SKM-1 treated with dmso at 0.1 percent for 144 hours (cell line): ENCODE measurements around the gene ATP1A2.

Experiments
- DNase-seq: peaks from one replicate; lab custom pipeline; 2025; ENCODE audit not compliant: unreplicated experiment; lab: John Stamatoyannopoulos, UW

Gene ATP1A2

GRCh38 chr1:160139840-160140239 is 24.3 kb downstream of the ATP1A2 start:
- no peak for DNase-seq

GRCh38 chr1:160143695-160144094 is 28.1 kb downstream of the ATP1A2 start:
- DNase-seq = peak; percentile 96

- no peak for DNase-seq
These were observed 29.4 kb downstream of the ATP1A2 start for GRCh38 chr1:160144921-160145320.

GRCh38 chr1:160146107-160146506 is 30.5 kb downstream of the ATP1A2 start:
- DNase-seq = no peak

- no peak for DNase-seq
These were observed 32.6 kb downstream of the ATP1A2 start for GRCh38 chr1:160148121-160148520.

GRCh38 chr1:160149233-160149632 is 33.7 kb downstream of the ATP1A2 start:
- DNase-seq = no peak

- DNase-seq = no peak
These were observed 34.2 kb downstream of the ATP1A2 start for GRCh38 chr1:160149716-160150115.

- no peak for DNase-seq
These were observed 35.7 kb downstream of the ATP1A2 start, which contains the start of gene ATP1A4 for GRCh38 chr1:160151303-160151702. Gene ATP1A4 (plus strand): TSS chr1:160151603. CDS start chr1:160152041, 438 bp downstream.

GRCh38 chr1:160154790-160155189 is 39.2 kb downstream of the ATP1A2 start:
- peak; percentile 75 for DNase-seq

GRCh38 chr1:160156361-160156760 is 40.8 kb downstream of the ATP1A2 start:
- no peak for DNase-seq

GRCh38 chr1:160157174-160157573 is 41.6 kb downstream of the ATP1A2 start:
- no peak for DNase-seq

GRCh38 chr1:160158031-160158430 is 42.5 kb downstream of the ATP1A2 start:
- no peak for DNase-seq

- no peak for DNase-seq
These were observed 43.0 kb downstream of the ATP1A2 start for GRCh38 chr1:160158534-160158933.

GRCh38 chr1:160159846-160160245 is 44.3 kb downstream of the ATP1A2 start:
- no peak for DNase-seq

GRCh38 chr1:160161965-160162705 is 46.6 kb downstream of the ATP1A2 start:
- DNase-seq = peak; percentile 21

GRCh38 chr1:160162931-160163330 is 47.4 kb downstream of the ATP1A2 start:
- no peak for DNase-seq

- no peak for DNase-seq
These were observed 48.1 kb downstream of the ATP1A2 start for GRCh38 chr1:160163615-160164014.

GRCh38 chr1:160164121-160164520 is 48.6 kb downstream of the ATP1A2 start:
- no peak for DNase-seq

GRCh38 chr1:160166166-160166868 is 50.8 kb downstream of the ATP1A2 start:
- no peak for DNase-seq

- DNase-seq = no peak
These were observed 51.5 kb downstream of the ATP1A2 start for GRCh38 chr1:160167056-160167455.

- no peak for DNase-seq
These were observed 52.0 kb downstream of the ATP1A2 start for GRCh38 chr1:160167580-160167979.

- DNase-seq = no peak
These were observed 52.5 kb downstream of the ATP1A2 start for GRCh38 chr1:160168016-160168415.
